ENCODE measurements around the gene MUC15. TPM values are rescaled to one million over a fixed set of nuclear protein-coding genes. Genes with fewer than 3 reads are reported as not detected.

MUC15 gene
- total RNA-seq, 1 donor from 2014 or later: not detected

DNA sequence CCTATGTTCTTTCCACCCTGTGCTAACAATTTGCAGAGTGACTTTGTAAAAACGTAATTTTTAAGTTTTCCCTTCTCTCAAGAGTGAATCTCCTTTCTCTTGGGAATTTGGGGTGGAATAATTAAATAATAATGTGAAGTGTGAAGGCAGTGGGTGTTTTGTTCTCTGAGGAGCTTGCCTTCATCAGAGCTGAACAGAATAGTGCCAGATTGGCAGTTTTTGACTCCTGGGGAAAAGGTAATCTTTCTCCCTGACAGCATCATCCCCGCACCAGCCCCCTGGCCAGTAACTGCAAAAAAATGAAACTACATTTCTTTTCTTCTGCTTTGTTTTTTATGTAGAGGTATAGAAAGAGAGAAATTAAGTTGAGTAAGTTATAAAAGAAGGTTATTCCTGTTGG is 59.9 kb downstream of the MUC15 start:
- Mint-ChIP-seq H3K27ac (ENCODE audit: unreplicated experiment) (no peak overlapping the region), H3K9me3 (ENCODE audit: low read depth) (no peaks in the 10 kb centered on the region), H3K4me3 (ENCODE audit: unreplicated experiment) (no peak overlapping the region), H3K27me3 (ENCODE audit: low read depth) (peaks cover 5% of the 10 kb centered on the region), H3K4me1 (ENCODE audit: low read depth) (no peaks in the 10 kb centered on the region), H3K36me3 (ENCODE audit: low read depth) (no peaks in the 10 kb centered on the region)
- DNase-seq (ENCODE audit: low spot score): no peak
- TF ChIP-seq, protein P1, sequence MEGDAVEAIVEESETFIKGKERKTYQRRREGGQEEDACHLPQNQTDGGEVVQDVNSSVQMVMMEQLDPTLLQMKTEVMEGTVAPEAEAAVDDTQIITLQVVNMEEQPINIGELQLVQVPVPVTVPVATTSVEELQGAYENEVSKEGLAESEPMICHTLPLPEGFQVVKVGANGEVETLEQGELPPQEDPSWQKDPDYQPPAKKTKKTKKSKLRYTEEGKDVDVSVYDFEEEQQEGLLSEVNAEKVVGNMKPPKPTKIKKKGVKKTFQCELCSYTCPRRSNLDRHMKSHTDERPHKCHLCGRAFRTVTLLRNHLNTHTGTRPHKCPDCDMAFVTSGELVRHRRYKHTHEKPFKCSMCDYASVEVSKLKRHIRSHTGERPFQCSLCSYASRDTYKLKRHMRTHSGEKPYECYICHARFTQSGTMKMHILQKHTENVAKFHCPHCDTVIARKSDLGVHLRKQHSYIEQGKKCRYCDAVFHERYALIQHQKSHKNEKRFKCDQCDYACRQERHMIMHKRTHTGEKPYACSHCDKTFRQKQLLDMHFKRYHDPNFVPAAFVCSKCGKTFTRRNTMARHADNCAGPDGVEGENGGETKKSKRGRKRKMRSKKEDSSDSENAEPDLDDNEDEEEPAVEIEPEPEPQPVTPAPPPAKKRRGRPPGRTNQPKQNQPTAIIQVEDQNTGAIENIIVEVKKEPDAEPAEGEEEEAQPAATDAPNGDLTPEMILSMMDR (IDR thresholded peaks at IDR 0.05): no peak

DNA sequence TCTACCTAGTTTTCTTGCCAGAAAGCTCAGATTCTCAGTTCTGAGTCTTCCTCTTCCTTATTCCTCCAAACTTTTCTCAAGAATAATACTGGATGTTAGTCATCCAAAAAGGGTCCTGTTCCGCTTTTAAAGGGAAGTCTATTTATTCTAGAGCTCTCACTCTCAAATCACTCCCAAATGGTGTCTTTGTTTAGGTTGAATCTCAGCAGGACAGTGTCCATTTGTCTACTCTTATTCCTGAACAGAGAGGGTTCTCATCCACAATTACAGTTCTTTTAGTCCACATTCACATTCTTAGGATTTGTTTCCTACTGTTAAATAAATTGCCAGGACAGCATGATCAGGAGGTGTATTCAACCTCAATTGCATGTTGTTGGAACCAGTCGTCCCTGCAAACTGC is 61.3 kb downstream of the MUC15 start:
- DNase-seq (ENCODE audit: low spot score): no peak
- Mint-ChIP-seq H3K9me3 (ENCODE audit: low read depth) (no peaks in the 10 kb centered on the region), H3K27ac (ENCODE audit: unreplicated experiment) (no peak overlapping the region), H3K36me3 (ENCODE audit: low read depth) (no peaks in the 10 kb centered on the region), H3K4me3 (ENCODE audit: unreplicated experiment) (no peak overlapping the region), H3K27me3 (ENCODE audit: low read depth) (peaks cover 2% of the 10 kb centered on the region), H3K4me1 (ENCODE audit: low read depth) (no peaks in the 10 kb centered on the region)
- TF ChIP-seq, protein P1 (IDR thresholded peaks at IDR 0.05): no peak

DNA sequence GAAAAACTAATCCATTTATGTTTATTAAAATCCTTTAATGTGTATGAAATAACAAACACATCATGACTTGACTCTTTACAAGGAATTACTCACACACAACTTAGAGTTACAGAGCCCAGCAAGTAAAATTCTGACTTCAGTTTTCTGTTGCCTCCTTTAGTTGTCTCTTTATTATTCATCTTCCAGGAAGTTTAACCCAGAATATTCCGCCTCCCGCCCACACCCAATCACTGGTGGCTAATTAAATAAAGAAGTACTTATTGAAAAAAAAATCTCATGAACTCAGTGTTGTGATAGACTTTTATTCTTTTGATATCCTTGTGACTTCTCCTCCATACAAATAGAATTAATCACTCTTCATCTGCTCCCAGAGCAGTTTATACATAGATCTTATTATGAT is 61.9 kb downstream of the MUC15 start:
- Mint-ChIP-seq H3K4me1 (ENCODE audit: low read depth) (no peaks in the 10 kb centered on the region), H3K27ac (ENCODE audit: unreplicated experiment) (no peak overlapping the region), H3K27me3 (ENCODE audit: low read depth) (peaks cover 2% of the 10 kb centered on the region), H3K4me3 (ENCODE audit: unreplicated experiment) (no peak overlapping the region), H3K36me3 (ENCODE audit: low read depth) (no peaks in the 10 kb centered on the region), H3K9me3 (ENCODE audit: low read depth) (no peaks in the 10 kb centered on the region)
- no peak for DNase-seq (ENCODE audit: low spot score)
- TF ChIP-seq, protein P1 (IDR thresholded peaks at IDR 0.05): no peak

Other genes with a start within 250 kb of the MUC15 start
- 0.07 TPM in 1 of 3 replicates, not detected in the others for gene ANO3, start 240.1 kb downstream of the MUC15 start, total RNA-seq
- gene SLC5A12, start 149.8 kb upstream of the MUC15 start, total RNA-seq: 0.97 to 1.7 TPM (median 1.4 TPM) in 3 replicates